ENCODE measurements around the gene CCR7.

- TF ChIP-seq CTCF (IDR thresholded peaks at IDR 0.05; ENCODE audit: insufficient read depth, low read length) (no peak), POLR2AphosphoS5 (IDR thresholded peaks at IDR 0.05; ENCODE audit: low read depth) (no peak), GABPA (IDR thresholded peaks at IDR 0.05; ENCODE audit: low read depth) (no peak), SPI1 (IDR thresholded peaks at IDR 0.05; ENCODE audit: borderline replicate concordance, low read depth) (no peak)
These were observed 617 bp upstream of the CCR7 start for GRCh38 chr17:40565769-40566409.

Data from HL-60 (cell line).